ENCODE measurements around the gene PATL1.

PATL1 gene

DNA sequence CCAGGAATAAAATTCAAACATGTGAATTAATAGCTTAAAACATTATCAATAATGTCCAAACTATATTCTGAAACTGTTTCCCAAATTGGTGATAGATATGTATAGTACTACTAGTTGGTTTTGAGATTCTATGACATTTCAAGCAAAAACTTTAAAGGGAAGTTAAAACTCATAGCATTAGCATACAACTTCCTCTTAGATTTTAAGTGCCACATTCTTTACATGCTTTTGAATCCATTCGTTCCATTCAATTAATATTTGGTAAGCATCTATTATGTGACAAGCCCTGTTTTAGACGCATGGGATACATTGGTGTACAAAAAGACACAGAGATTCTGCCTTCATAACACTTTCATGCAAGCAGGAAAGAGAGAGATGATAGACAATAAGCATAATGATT, 8.9 kb downstream of the PATL1 start:
- TF ChIP-seq, protein P1, sequence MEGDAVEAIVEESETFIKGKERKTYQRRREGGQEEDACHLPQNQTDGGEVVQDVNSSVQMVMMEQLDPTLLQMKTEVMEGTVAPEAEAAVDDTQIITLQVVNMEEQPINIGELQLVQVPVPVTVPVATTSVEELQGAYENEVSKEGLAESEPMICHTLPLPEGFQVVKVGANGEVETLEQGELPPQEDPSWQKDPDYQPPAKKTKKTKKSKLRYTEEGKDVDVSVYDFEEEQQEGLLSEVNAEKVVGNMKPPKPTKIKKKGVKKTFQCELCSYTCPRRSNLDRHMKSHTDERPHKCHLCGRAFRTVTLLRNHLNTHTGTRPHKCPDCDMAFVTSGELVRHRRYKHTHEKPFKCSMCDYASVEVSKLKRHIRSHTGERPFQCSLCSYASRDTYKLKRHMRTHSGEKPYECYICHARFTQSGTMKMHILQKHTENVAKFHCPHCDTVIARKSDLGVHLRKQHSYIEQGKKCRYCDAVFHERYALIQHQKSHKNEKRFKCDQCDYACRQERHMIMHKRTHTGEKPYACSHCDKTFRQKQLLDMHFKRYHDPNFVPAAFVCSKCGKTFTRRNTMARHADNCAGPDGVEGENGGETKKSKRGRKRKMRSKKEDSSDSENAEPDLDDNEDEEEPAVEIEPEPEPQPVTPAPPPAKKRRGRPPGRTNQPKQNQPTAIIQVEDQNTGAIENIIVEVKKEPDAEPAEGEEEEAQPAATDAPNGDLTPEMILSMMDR (conservative IDR thresholded peaks at IDR 0.05; ENCODE audit: low read depth, low read length): no peak
- no peak overlapping the region for H3K4me3 ChIP-seq (ENCODE audit: low read length)
- no peak for DNase-seq (ENCODE audit: low read depth)

DNA sequence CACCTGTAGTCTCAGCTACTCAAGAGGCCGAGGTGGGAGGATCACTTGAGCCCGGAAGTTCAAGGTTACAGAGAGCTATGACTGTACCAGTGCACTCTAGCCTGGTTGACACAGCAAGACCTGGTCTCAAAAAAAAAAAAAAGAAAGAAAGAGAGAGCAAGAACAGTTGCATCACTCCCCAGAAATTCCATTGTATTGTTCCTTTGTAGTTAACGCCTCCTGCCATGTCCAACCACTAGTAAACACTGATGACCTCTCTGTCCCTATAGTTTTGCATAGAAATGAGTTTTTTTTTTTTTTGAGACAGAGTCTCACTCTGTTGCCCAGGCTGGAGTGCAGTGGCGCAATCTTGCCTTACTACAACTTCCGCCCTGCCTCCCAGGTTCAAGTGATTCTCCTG, 10.8 kb downstream of the PATL1 start:
- no peak overlapping the region for H3K4me3 ChIP-seq (ENCODE audit: low read length)
- no peak for DNase-seq (ENCODE audit: low read depth)
- TF ChIP-seq, protein P1 (conservative IDR thresholded peaks at IDR 0.05; ENCODE audit: low read depth, low read length): no peak

DNA sequence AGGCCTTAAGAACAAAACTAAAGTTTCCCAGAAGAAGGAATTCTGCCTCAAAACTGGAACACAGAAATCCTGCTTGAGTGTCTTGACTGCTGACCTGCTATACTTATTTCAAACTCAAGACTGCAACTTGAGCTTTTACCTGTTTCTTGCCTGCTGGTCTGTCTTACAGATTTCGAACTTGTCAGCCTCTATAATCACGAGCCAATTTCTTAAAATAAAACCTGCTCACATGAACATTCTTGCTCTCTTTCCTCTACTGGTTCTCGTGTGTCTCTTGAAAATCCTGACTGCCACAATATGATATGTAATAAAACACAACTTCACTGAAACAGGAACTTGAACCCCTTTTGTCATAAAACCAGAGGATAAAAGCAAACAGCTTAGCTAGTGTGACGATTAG, 13.9 kb downstream of the PATL1 start:
- TF ChIP-seq, protein P1 (conservative IDR thresholded peaks at IDR 0.05; ENCODE audit: low read depth, low read length): no peak
- no peak overlapping the region for H3K4me3 ChIP-seq (ENCODE audit: low read length)
- DNase-seq (ENCODE audit: low read depth): no peak

DNA sequence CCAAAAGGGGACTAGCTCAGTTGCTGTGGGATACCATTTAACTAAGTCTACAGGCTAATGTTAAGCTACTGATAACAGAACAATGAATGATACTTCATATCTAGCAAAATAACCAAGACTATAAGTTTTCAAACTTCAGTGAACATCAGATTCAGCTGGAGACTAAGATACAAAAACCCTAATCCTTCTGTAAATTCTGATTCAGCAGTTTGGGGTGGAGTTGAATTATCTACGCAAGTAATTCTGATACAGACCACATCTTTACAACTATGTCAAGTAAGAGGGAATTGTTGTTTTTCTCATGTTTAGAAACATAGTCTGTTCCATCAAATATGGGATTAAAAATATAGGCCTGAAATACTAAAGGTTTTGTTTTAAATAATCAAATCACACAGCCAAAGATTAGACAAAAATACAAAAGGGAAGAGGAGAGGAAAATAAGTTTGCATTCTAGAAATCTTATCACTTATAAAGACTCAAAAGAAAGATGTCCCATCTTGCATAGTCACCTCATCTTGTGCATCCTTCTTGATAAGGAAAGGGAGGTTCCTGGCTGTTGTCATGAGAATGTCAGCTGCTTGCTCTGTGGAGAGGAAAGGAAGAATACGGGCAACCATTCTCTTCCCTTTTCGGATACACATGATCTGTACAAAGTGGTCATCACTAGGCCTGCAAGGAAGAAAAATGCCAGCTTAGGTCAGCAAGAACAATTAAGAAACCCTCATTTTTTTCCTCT, 21.4 kb downstream of the PATL1 start:
- TF ChIP-seq, protein P1 (conservative IDR thresholded peaks at IDR 0.05; ENCODE audit: low read depth, low read length): no peak

DNA sequence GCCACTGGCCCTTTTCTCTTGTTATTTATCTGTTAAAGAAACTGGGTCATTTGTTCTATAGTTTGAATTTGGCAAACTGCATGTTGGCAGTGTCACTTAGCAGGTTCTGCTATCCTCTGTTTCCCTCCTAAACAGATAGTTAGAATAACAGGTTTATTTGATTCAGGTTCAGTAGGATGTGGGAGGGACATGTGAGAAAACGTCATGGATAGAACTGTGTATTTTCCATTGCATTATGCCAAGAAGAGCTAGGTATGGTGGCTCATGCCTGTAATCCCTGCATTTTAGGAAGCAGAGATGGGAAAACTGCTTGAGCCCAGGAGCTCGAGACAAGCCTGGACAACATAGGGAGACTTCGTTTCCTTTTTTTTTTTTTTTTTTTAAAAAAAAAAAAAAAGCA, 24.3 kb downstream of the PATL1 start:
- TF ChIP-seq, protein P1 (conservative IDR thresholded peaks at IDR 0.05; ENCODE audit: low read depth, low read length): no peak
- no peak overlapping the region for H3K4me3 ChIP-seq (ENCODE audit: low read length)
- DNase-seq (ENCODE audit: low read depth): no peak

More for the DNA sequence above, 21.4 kb downstream of the PATL1 start:
- H3K4me3 ChIP-seq (ENCODE audit: low read length): no peak overlapping the region
- DNase-seq (ENCODE audit: low read depth): no peak

DNA sequence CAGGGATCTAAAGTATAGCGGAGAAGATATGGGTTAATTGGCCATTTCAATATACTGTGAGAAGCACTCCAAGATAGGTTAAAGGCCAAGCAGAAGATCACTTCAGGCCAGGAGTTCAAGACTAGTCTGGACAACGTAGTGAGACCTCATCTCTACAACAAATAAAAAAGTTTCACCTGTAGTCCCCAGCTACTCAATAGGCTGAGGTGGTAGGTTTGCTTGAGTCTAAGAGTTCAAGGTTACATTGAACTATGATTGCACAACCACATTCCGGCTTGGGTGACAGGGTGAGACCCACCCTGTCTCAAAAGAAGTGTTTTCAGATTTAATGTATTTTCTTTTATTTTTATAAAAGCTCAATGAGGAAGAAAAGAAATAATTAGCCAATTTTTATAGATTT, 25.4 kb downstream of the PATL1 start:
- H3K4me3 ChIP-seq (ENCODE audit: low read length): no peak overlapping the region
- TF ChIP-seq, protein P1 (conservative IDR thresholded peaks at IDR 0.05; ENCODE audit: low read depth, low read length): no peak
- no peak for DNase-seq (ENCODE audit: low read depth)

DNA sequence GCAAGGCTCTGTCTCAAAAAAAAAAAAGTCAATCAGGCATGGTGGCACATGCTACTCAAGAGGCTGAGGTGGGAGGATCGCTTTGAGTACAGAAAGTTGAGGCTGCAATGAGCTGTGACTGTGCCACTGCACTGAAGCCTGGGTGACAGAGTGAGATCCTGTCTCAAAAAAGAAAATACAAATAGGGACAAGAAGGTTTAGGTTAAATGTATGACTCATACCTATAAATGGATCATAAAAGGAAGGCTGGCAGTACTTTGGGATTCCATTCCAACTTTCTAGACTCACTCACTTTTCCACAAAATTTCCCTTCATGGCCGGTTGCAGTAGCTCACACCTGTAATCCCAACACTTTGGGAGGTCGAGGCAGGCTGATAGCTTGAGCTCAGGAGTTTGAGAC, 27.7 kb downstream of the PATL1 start:
- H3K4me3 ChIP-seq (ENCODE audit: low read length): no peak overlapping the region
- TF ChIP-seq, protein P1 (conservative IDR thresholded peaks at IDR 0.05; ENCODE audit: low read depth, low read length): no peak
- no peak for DNase-seq (ENCODE audit: low read depth)

Measured in retinal pigment epithelial cell (primary cell).